ENCODE results near the gene PITX1.

PITX1 gene

GRCh38 chr5:135062216-135063055 lies 28.4 kb upstream of the PITX1 start:
- TF ChIP-seq CTCF (IDR thresholded peaks at IDR 0.05; ENCODE audit: low read depth, low read length) = no peak
- no peak overlapping the region for H3K4me3 ChIP-seq (ENCODE audit: low read depth, low read length)
- no peak for DNase-seq (ENCODE audit: low read depth, low spot score)
- in situ Hi-C loops (cut with HindIII; ENCODE audit: low sequenced_read_pairs) = no loop called here

- in situ Hi-C loops (cut with HindIII; ENCODE audit: low sequenced_read_pairs) = no loop called here
- TF ChIP-seq CTCF (IDR thresholded peaks at IDR 0.05; ENCODE audit: low read depth, low read length) = no peak
- no peak overlapping the region for H3K4me3 ChIP-seq (ENCODE audit: low read depth, low read length)
- no peak for DNase-seq (ENCODE audit: low read depth, low spot score)
These were observed 27.0 kb upstream of the PITX1 start for GRCh38 chr5:135061001-135061400.

GRCh38 chr5:135060021-135060420 lies 26.0 kb upstream of the PITX1 start:
- H3K4me3 ChIP-seq (ENCODE audit: low read depth, low read length) = no peak overlapping the region
- in situ Hi-C loops (cut with HindIII; ENCODE audit: low sequenced_read_pairs) = no loop called here
- DNase-seq (ENCODE audit: low read depth, low spot score) = no peak
- no peak for TF ChIP-seq CTCF (IDR thresholded peaks at IDR 0.05; ENCODE audit: low read depth, low read length)

GRCh38 chr5:135059000-135059923 lies 25.2 kb upstream of the PITX1 start:
- in situ Hi-C loops (cut with HindIII; ENCODE audit: low sequenced_read_pairs) = no loop called here
- DNase-seq (ENCODE audit: low read depth, low spot score) = no peak
- no peak overlapping the region for H3K4me3 ChIP-seq (ENCODE audit: low read depth, low read length)
- no peak for TF ChIP-seq CTCF (IDR thresholded peaks at IDR 0.05; ENCODE audit: low read depth, low read length)

GRCh38 chr5:135058331-135058732 lies 24.3 kb upstream of the PITX1 start:
- H3K4me3 ChIP-seq (ENCODE audit: low read depth, low read length) = no peak overlapping the region
- in situ Hi-C loops (cut with HindIII; ENCODE audit: low sequenced_read_pairs) = no loop called here
- DNase-seq (ENCODE audit: low read depth, low spot score) = no peak
- no peak for TF ChIP-seq CTCF (IDR thresholded peaks at IDR 0.05; ENCODE audit: low read depth, low read length)

- in situ Hi-C loops (cut with HindIII; ENCODE audit: low sequenced_read_pairs) = no loop called here
- no peak for DNase-seq (ENCODE audit: low read depth, low spot score)
- no peak for TF ChIP-seq CTCF (IDR thresholded peaks at IDR 0.05; ENCODE audit: low read depth, low read length)
- H3K4me3 ChIP-seq (ENCODE audit: low read depth, low read length) = no peak overlapping the region
These were observed 23.2 kb upstream of the PITX1 start for GRCh38 chr5:135057233-135057632.

Data from astrocyte of the spinal cord (primary cell).